ENCODE results near the gene CLEC18A.

GRCh38 chr16:69936252-69936651, 14.9 kb upstream of the CLEC18A start:
- TF ChIP-seq CTCF (IDR thresholded peaks at IDR 0.05) (no peak), EZH2 (IDR thresholded peaks at IDR 0.05; ENCODE audit: borderline replicate concordance, insufficient read depth, low read depth, low read length, poor library complexity, severe bottlenecking) (no peak)

Measured in B cell (primary cell).